SU-DHL-6 (cell line): ENCODE measurements around the gene CTSZ.

Source experiments
- H2AFZ ChIP-seq: fragments of 200-600 bp; sonication (generic); 2 replicates; pipeline ENCODE4 v1.6.1; 2014; ENCODE audit warnings: low read depth, mild to moderate bottlenecking, moderate library complexity, mixed read lengths, antibody characterized with exemption, low read length; ENCODE audit not compliant: severe bottlenecking
- H3F3A ChIP-seq: fragments of 200-600 bp; shearing (Covaris generic); 2 replicates; pipeline ENCODE4 v1.6.0; 2016; ENCODE audit warnings: antibody characterized with exemption, mild to moderate bottlenecking; ENCODE audit not compliant: insufficient read depth
- H3K27ac ChIP-seq: fragments of 200-600 bp; sonication (generic); 2 replicates; pipeline ENCODE4 v1.5.1; 2016; ENCODE audit warnings: low read depth, mild to moderate bottlenecking, low read length, moderate library complexity, mixed read lengths
- H3K27me3 ChIP-seq: fragments of 200-600 bp; sonication (generic), shearing (Covaris generic); 2 replicates; pipeline ENCODE4 v1.6.0; 2014; ENCODE audit warnings: mild to moderate bottlenecking, low read length
- H3K36me3 ChIP-seq: fragments of 200-600 bp; sonication (generic); 2 replicates; pipeline ENCODE4 v1.6.1; 2014; ENCODE audit warnings: mild to moderate bottlenecking, low read length, mixed read lengths
- H3K4me2 ChIP-seq: fragments of 300-600, 200-600 bp; shearing (Covaris generic), sonication (generic); 2 replicates; pipeline ENCODE4 v1.6.0; 2014; ENCODE audit warnings: low read length, low read depth, mild to moderate bottlenecking; ENCODE audit not compliant: poor library complexity, severe bottlenecking
- H3K4me3 ChIP-seq: fragments of 200-600 bp; sonication (generic); 2 replicates; pipeline ENCODE4 v1.5.1; 2014; ENCODE audit warnings: antibody characterized with exemption, low read length, mild to moderate bottlenecking, mixed read lengths; ENCODE audit not compliant: insufficient read depth, poor library complexity, severe bottlenecking
- H3K79me2 ChIP-seq: fragments of 200-600 bp; sonication (generic); 2 replicates; pipeline ENCODE4 v1.6.1; 2014; ENCODE audit warnings: mild to moderate bottlenecking, low read length, moderate library complexity; ENCODE audit not compliant: insufficient read depth
- H3K9ac ChIP-seq: fragments of 200-600 bp; sonication (generic); 2 replicates; pipeline ENCODE4 v1.7.0; 2014; ENCODE audit warnings: mild to moderate bottlenecking, low read length
- H3K9me2 ChIP-seq: fragments of 200-600 bp; sonication (generic); replicated peaks from 2 replicates; pipeline ENCODE4 v1.6.1; 2014; ENCODE audit warnings: low read length; ENCODE audit not compliant: insufficient read depth
- H3K9me3 ChIP-seq: fragments of 200-600 bp; sonication (generic); 2 replicates; pipeline ENCODE4 v1.6.1; 2014; ENCODE audit warnings: low read length, mixed read lengths; ENCODE audit not compliant: insufficient read depth
- H4K20me1 ChIP-seq: fragments of 200-600 bp; sonication (generic); 2 replicates; pipeline ENCODE4 v1.6.1; 2014; ENCODE audit warnings: low read depth, mild to moderate bottlenecking, antibody characterized with exemption, low read length, moderate library complexity, mixed read lengths
- CTCF ChIP-seq: fragments of 200-600 bp; sonication (generic); IDR thresholded peaks from one replicate; pipeline ENCODE4 v1.5.1; 2017; ENCODE audit warnings: antibody characterized with exemption, mild to moderate bottlenecking, low read length, moderate library complexity; ENCODE audit not compliant: insufficient read depth, poor library complexity, severe bottlenecking
- EZH2phosphoT487 ChIP-seq: fragments of 200-600 bp; sonication (generic), shearing (Covaris generic); conservative IDR thresholded peaks from 2 replicates; pipeline ENCODE4 v1.6.1; 2018; ENCODE audit warnings: mild to moderate bottlenecking, antibody characterized with exemption, low read length, moderate library complexity, mixed read lengths

The CTSZ gene

GRCh38 chr20:58993332-58994248 is 13.5 kb downstream of the CTSZ start:
- no peaks in the 10 kb centered on the region for H4K20me1 ChIP-seq
- no peaks in the 10 kb centered on the region for H3K79me2 ChIP-seq
- H3K27ac ChIP-seq: peak overlapping the region; percentile 3; the same call in 1 of the 2 replicates
- H3F3A ChIP-seq: peaks cover 43% of the 10 kb centered on the region
- H3K9me3 ChIP-seq: no peaks in the 10 kb centered on the region
- H3K4me3 ChIP-seq: no peak overlapping the region
- no peak overlapping the region for H3K4me2 ChIP-seq
- no peak overlapping the region for H2AFZ ChIP-seq
- H3K9ac ChIP-seq: no peak overlapping the region
- TF ChIP-seq CTCF (no peak), EZH2phosphoT487 (no peak)
- H3K36me3 ChIP-seq: peaks cover 22% of the 10 kb centered on the region
- no peaks in the 10 kb centered on the region for H3K27me3 ChIP-seq
- H3K9me2 ChIP-seq: no peaks in the 10 kb centered on the region

GRCh38 chr20:58992911-58993310 is 14.1 kb downstream of the CTSZ start:
- TF ChIP-seq EZH2phosphoT487: no peak
- TF ChIP-seq CTCF: no peak
- H2AFZ ChIP-seq: no peak overlapping the region
- H3K4me2 ChIP-seq: no peak overlapping the region
- H3K36me3 ChIP-seq: peaks cover 22% of the 10 kb centered on the region
- H3K4me3 ChIP-seq: no peak overlapping the region
- H3K79me2 ChIP-seq: no peaks in the 10 kb centered on the region
- H4K20me1 ChIP-seq: no peaks in the 10 kb centered on the region
- H3K9ac ChIP-seq: no peak overlapping the region
- H3K27me3 ChIP-seq: no peaks in the 10 kb centered on the region
- H3K9me3 ChIP-seq: no peaks in the 10 kb centered on the region
- H3K9me2 ChIP-seq: no peaks in the 10 kb centered on the region
- peaks cover 43% of the 10 kb centered on the region for H3F3A ChIP-seq
- peak overlapping the region; percentile 3; the same call in 1 of the 2 replicates for H3K27ac ChIP-seq

GRCh38 chr20:58991715-58992114 is 15.3 kb downstream of the CTSZ start:
- no peak overlapping the region for H3K27ac ChIP-seq
- no peaks in the 10 kb centered on the region for H3K9me2 ChIP-seq
- H3K4me3 ChIP-seq: no peak overlapping the region
- H3K4me2 ChIP-seq: no peak overlapping the region
- H3K27me3 ChIP-seq: no peaks in the 10 kb centered on the region
- H2AFZ ChIP-seq: no peak overlapping the region
- H3K36me3 ChIP-seq: peaks cover 28% of the 10 kb centered on the region
- no peak for TF ChIP-seq EZH2phosphoT487
- no peak for TF ChIP-seq CTCF
- H3K79me2 ChIP-seq: no peaks in the 10 kb centered on the region
- no peaks in the 10 kb centered on the region for H3K9me3 ChIP-seq
- H3F3A ChIP-seq: peaks cover 43% of the 10 kb centered on the region
- no peak overlapping the region for H3K9ac ChIP-seq
- H4K20me1 ChIP-seq: no peaks in the 10 kb centered on the region
